ENCODE results near the gene DAB1. TPM values are rescaled to one million over a fixed set of nuclear protein-coding genes. Genes with fewer than 3 reads are reported as not detected.

The DAB1 gene
- total RNA-seq, 1 donor from 2014 or later, result 19.1 TPM

GRCh38 chr1:57296726-57297250 is 127.1 kb downstream of the DAB1 start:
- Mint-ChIP-seq H3K9me3 (ENCODE audit: unreplicated experiment) (no peaks in the 10 kb centered on the region), H3K27me3 (ENCODE audit: unreplicated experiment) (no peaks in the 10 kb centered on the region), H3K4me1 (ENCODE audit: unreplicated experiment) (no peaks in the 10 kb centered on the region), H3K36me3 (ENCODE audit: low read depth, unreplicated experiment) (no peaks in the 10 kb centered on the region), H3K4me3 (ENCODE audit: unreplicated experiment) (no peak overlapping the region), H3K27ac (ENCODE audit: unreplicated experiment) (no peak overlapping the region)
- no peak for DNase-seq (ENCODE audit: low spot score)
- TF ChIP-seq CTCF (IDR thresholded peaks at IDR 0.05; ENCODE audit: unreplicated experiment), result no peak

- H3K36me3 Mint-ChIP-seq (ENCODE audit: low read depth, unreplicated experiment), result no peaks in the 10 kb centered on the region
- no peak for DNase-seq (ENCODE audit: low spot score)
- H3K4me3 Mint-ChIP-seq (ENCODE audit: unreplicated experiment), result no peak overlapping the region
- H3K27ac Mint-ChIP-seq (ENCODE audit: unreplicated experiment), result no peak overlapping the region
- no peak for TF ChIP-seq CTCF (IDR thresholded peaks at IDR 0.05; ENCODE audit: unreplicated experiment)
- no peaks in the 10 kb centered on the region for H3K27me3 Mint-ChIP-seq (ENCODE audit: unreplicated experiment)
- H3K4me1 Mint-ChIP-seq (ENCODE audit: unreplicated experiment), result no peaks in the 10 kb centered on the region
- H3K9me3 Mint-ChIP-seq (ENCODE audit: unreplicated experiment), result no peaks in the 10 kb centered on the region
Observed at GRCh38 chr1:57295326-57295725, 128.5 kb downstream of the DAB1 start.

GRCh38 chr1:57294177-57294576 is 129.7 kb downstream of the DAB1 start:
- no peaks in the 10 kb centered on the region for H3K4me1 Mint-ChIP-seq (ENCODE audit: unreplicated experiment)
- H3K27me3 Mint-ChIP-seq (ENCODE audit: unreplicated experiment), result no peaks in the 10 kb centered on the region
- DNase-seq (ENCODE audit: low spot score), result no peak
- no peak overlapping the region for H3K4me3 Mint-ChIP-seq (ENCODE audit: unreplicated experiment)
- no peak for TF ChIP-seq CTCF (IDR thresholded peaks at IDR 0.05; ENCODE audit: unreplicated experiment)
- H3K36me3 Mint-ChIP-seq (ENCODE audit: low read depth, unreplicated experiment), result no peaks in the 10 kb centered on the region
- H3K9me3 Mint-ChIP-seq (ENCODE audit: unreplicated experiment), result no peaks in the 10 kb centered on the region
- no peak overlapping the region for H3K27ac Mint-ChIP-seq (ENCODE audit: unreplicated experiment)

- DNase-seq (ENCODE audit: low spot score), result no peak
- no peaks in the 10 kb centered on the region for H3K9me3 Mint-ChIP-seq (ENCODE audit: unreplicated experiment)
- TF ChIP-seq CTCF (IDR thresholded peaks at IDR 0.05; ENCODE audit: unreplicated experiment), result no peak
- no peak overlapping the region for H3K4me3 Mint-ChIP-seq (ENCODE audit: unreplicated experiment)
- H3K27ac Mint-ChIP-seq (ENCODE audit: unreplicated experiment), result no peak overlapping the region
- no peaks in the 10 kb centered on the region for H3K27me3 Mint-ChIP-seq (ENCODE audit: unreplicated experiment)
- H3K36me3 Mint-ChIP-seq (ENCODE audit: low read depth, unreplicated experiment), result no peaks in the 10 kb centered on the region
- no peaks in the 10 kb centered on the region for H3K4me1 Mint-ChIP-seq (ENCODE audit: unreplicated experiment)
Observed at GRCh38 chr1:57293214-57293613, 130.6 kb downstream of the DAB1 start.

- Mint-ChIP-seq H3K9me3 (ENCODE audit: unreplicated experiment) (no peaks in the 10 kb centered on the region), H3K4me3 (ENCODE audit: unreplicated experiment) (no peak overlapping the region), H3K27ac (ENCODE audit: unreplicated experiment) (no peak overlapping the region), H3K4me1 (ENCODE audit: unreplicated experiment) (no peaks in the 10 kb centered on the region), H3K36me3 (ENCODE audit: low read depth, unreplicated experiment) (no peaks in the 10 kb centered on the region), H3K27me3 (ENCODE audit: unreplicated experiment) (no peaks in the 10 kb centered on the region)
- DNase-seq (ENCODE audit: low spot score), result no peak
- no peak for TF ChIP-seq CTCF (IDR thresholded peaks at IDR 0.05; ENCODE audit: unreplicated experiment)
Observed at GRCh38 chr1:57289781-57290180, 134.1 kb downstream of the DAB1 start.

Measured in endothelial cell (in vitro differentiated cells).